HG03439 (cell line): ENCODE data around the gene UGT2B17.

Experiments used
- ATAC-seq: cut with Tn5 transposase; IDR thresholded peaks from one replicate; pipeline ENCODE4 v1.9.1; 2021; ENCODE audit warnings: mild to moderate bottlenecking, moderate library complexity; ENCODE audit not compliant: unreplicated experiment

The UGT2B17 gene

GRCh38 chr4:68489338-68489737, 86.8 kb downstream of the UGT2B17 start:
- ATAC-seq: no peak
